GM18861 (cell line): ENCODE data around the gene CDCA5.

Experiments used
- ATAC-seq: cut with Tn5 transposase; IDR thresholded peaks from one replicate; pipeline ENCODE4 v1.9.1; 2021; ENCODE audit not compliant: unreplicated experiment

The CDCA5 gene

DNA sequence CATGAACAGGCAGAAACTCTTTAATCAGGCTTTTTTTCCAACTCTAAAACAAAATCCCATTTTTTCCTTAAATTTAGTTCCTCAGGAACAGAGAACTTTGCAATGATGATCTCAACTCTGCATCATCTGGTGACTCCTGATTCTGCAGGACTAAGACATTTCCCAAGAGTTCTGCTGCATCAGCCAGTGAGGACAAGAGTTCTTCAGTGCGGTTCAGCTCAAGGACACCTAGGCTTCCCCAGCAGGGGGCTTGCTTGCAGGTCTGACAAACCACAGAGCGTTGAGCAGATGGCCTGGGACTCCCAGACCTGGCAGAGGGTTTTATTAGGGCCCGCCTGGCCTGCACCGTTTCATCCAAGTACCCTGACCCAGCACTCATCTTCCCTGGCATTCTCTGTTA, 6.4 kb downstream of the CDCA5 start:
- no peak for ATAC-seq

DNA sequence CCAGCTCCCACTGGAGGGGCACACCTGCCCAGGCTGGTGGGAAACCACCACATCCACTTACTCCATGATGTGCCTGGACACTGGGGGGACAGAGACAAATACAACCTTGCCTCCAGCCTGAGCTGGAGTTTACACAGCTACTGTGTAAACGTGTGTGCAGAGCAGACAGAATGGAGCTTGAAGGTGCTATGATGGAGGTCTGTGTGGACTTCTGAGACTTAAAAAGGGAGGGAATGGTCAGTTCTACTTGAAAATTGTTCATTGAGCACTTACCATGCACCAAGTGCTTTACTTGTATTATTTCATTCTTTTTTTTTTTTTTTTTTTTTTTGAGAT, 11.2 kb downstream of the CDCA5 start:
- ATAC-seq = no peak

DNA sequence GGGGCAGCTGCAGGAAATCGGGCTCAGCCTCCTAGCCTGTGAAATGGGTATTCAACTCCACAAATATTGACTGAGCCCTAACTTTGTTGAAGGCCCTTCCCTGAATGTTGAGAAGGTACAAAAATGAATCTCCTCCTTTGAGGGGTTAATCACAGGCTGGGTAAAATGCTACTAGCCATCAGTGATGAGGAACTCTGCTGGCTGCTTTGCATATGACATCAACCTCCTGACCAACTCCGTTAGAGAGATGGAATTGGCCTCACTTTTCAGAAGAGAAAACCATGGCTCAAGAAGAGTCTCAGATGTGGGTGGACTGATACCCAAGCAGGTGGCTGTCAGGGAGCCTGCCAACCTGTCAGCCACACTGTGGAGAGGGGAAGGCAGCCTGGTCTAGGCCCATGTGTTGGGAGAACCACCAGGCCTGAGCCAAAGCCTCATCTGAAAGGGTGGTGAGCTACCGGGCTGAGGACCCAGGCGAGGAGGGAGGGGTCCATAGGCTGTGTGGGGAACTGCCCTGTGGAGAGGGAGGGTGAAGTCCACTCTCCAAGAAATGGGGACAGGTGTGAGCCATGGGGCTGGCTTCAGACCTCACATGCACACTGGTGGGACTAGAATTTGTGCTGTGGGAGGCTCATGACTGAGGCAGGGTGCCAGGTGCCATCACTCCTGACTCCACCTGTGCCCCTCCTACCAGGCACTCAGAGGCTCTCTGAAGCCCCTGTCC, 11.8 kb downstream of the CDCA5 start:
- ATAC-seq = no peak

DNA sequence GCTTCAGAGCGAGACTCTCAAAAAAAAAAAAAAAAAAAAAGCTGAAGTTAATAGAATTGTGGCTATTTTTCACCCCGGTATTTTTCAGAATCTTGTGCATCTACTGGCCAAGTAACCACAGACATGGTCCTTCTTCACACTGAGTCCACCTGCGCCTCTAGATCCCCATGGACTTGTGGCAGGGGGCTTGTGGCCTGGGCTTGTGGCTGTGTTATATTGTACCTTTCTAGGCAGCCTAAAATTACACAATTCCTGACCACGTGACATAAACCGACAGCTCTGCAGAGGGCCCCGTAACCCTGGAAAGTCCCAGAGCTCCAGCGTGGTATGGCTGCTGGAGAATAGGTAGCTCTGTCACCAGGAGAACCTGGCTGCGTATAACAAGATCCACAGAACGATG, 14.6 kb downstream of the CDCA5 start:
- ATAC-seq = no peak

DNA sequence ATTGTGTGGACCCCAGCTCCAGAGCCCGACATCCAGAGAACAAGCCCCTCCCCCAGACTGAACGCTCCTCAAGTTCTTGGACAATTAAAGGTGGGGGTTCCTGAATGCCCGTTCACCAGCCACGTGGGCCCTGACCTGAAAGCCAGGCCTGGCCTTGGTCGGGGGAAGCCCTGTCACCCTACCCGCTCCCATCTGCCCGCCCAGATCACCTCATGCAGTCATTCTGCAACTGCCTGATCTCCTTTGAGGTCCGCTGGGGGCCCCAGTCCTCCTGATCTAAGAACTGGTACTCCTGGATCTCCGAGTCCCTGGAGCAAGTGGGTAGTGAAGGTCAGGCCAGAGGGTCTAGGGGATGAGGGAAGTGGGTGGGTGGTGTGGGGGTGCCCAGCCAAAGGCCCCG, 16.4 kb downstream of the CDCA5 start:
- ATAC-seq = no peak

DNA sequence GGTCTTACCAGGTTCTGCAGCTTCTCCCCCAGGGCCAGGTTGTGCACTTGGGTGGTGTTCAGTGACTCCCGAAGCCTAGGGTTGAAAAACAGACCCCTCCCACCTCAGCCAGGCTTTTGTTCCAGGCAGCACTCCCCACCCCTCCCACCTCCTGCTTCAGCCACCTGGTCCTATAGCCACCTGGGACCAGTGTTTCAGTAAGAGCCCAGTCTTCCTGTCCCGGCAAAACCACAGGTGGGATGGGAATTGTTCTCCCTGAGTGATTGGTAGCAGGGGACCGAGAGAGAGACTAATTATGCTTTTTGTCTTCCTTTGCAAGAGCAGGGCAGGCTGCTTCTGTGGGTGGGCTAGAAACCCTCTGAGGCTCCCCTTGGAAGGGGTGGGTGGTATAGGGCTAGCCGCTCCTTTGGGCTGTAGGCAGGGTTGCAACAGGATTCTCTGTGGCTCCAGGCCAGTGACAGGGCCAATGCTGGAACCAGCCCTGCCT, 17.0 kb downstream of the CDCA5 start:
- ATAC-seq = no peak

DNA sequence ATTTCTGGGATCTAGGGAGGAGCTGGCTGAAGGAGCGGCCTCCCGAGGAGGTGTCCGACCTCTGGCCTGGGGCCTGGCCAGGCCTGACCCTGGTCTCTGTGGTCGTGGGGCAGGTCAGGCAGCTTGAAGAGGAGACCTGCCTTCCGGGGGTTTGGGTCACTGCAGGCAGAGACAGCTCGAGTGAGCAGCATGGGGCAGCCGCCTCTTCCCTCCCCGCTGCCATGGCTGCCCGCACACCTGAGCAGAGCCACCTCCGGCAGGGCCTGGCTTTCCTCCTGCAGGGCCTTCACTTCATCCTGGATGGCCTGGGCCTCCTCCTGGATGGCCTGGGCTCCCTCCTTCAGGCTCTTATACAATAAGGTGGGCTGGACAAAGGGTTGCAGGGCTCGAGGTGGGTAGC, 17.5 kb downstream of the CDCA5 start:
- ATAC-seq = no peak

DNA sequence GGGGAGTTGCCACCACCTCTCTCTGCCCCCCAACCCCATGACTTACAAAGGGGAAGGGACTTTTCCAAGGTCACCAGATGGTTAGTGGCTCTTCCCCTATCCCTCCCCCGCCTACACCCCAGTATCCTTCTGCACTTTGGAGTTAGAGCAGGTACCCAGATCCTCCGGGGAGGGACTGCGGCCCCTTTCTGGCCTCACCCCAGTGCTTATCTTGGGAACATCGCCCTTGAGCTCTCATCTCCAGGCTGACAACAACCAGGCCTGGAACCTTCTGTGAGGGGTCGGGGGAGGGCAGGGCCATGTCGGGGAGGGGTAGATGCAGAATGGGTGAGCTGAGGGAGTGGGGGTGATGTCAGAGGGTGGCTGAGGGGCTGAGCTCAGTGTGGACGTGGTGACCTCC, 18.0 kb downstream of the CDCA5 start:
- ATAC-seq = no peak

DNA sequence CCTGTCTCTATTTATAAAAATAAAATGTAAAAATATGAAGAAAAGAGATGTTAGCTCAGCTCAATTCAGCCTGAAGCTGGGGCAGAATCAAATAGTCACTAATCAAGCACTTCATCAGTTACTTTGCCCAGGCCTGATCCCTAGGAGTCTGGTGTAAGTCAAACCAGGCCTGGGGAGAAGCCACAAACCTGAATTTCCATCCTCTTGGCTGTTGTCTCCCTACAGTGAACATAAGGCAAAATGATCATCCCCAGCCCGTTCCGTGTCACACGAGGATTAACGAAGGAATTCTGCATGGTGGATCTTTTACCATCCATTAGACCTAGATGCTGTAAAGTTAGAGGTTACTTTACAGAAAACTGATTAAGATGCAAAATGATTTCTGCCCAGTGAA, 19.0 kb downstream of the CDCA5 start:
- no peak for ATAC-seq

DNA sequence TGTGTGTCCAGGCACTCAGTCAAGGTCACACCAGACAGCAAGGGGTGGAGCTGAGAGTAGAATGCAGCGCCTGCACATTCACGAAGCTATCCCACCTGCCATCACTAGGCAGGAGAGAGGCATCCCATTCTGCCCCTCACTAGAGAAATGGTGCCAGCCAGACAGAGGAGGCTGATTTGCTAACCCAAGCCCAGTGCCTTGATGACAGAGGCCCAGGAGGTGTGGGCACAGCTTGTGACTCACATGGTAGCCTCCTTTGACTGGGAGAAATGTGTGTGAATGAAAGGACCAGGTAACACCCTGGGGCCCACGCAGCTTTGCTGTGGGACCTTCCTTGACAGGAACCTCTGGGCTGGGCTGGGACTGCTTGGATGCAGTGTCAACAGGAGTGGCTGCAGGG, 20.3 kb downstream of the CDCA5 start:
- ATAC-seq = no peak

DNA sequence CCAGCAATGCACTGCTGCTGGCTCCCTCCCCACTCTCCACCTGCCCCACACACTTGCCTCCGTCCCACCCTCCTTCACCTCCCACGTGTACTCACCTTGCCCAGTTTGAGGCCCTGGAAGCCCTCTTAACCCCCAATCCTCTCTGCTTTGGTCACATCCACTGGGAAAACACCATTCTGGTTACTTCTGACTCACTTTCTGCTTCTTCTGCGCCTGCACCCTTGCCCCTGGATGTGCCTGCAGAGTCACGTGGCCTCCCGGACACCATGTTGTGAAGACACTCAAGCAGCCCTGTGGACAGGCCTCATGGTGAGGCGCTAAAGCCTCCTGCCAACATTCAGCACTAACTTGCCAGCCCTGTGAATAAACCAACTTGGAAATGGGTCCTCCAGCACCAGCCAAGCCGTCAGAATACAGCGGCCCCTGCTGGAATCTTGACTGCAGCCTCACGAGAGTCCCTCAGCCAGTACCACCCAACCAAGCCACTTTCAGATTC, 22.9 kb downstream of the CDCA5 start:
- ATAC-seq = no peak

DNA sequence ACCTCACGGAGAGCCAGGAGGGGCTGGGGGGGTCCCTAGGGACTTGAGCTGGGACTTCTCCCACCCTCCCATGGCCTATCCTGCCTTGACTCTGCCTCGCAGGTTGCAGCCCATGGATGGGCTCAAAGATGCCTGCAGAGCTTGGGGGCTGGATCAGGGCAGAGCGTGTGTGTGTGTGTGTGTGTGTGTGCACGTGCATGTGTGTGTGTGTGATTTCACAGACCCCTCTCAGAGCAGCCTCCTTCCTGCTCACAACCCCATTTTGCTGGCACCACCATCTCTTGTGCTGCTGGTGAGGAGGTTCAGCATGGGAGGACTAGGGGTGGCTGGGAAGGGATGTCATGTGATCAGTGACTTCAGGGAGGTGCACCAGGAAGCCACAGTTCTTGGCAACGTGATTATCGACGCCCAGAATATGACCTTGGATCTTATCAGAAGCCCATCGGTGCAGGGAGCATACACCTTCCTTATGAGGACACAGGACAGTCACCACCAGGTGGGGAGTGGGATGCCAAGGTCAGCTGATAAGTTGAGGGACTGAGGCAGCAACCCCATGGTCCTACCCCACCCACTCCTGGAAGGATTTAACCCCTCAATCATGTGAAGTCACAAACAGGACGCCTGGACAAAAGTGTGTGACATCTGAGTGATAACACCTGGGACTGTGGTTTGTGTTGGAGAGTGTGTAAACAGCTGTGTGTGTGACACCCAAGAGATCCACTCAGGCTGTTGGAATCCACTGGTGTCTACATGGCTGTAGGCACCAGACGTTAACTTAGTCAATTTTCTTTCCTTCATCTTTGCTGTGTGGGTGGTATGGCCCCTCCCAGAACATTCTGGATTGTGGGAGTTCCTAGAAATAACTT, 23.6 kb downstream of the CDCA5 start:
- no peak for ATAC-seq

DNA sequence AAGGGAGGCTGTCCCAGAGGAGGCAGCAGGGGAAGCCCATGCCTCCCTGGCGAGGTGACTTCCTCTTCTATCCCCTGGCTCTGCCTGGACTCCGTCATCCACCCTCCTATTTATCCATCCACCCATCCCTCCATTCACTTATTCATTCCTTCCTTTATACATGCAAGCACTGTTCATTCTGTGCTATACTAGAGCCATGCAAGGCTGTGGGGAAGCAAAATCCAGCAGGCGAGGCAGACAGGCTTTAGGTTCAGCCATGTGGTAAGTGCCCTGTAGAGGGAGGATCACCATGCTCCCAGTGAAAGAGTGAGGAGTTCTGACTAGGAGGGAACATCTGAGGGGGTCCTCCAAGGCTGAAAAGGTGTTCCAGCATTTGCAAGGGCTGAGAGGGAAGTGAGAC, 24.3 kb downstream of the CDCA5 start:
- ATAC-seq = no peak

DNA sequence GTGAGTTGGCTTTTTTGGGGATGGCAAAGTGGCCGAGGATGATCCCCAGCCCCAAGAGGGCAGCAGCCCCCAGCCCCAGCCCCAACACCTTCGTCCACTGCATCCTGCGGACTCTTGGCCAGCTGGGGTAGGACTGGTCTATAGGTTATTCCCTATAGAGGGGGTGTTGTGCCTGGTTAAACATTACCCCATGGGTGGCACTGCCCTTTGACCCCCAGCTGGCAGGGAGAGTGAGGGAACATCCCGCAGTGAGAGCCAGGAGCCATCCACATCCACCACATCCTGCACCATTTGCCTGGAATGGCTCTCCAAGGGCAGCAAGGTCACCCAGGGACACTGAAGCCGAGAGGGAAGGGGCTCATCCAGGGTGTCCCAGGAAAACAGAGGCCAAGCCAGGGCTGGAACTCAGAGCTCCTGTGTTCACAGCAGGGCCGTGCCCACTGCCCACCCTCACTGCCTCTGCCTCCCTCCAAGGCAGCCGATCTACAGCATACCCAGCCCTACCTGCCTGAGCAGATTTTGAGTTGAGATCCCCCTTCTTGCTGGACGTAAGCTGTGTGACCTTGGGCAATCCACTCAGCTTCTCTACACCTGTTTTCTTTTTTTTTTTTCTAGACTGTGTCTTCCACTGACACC, 25.3 kb downstream of the CDCA5 start, which contains the start of gene NAALADL1:
Gene NAALADL1 (minus strand): TSS at position 135 of the 636 bp plus-strand sequence. CDS start 32 bp downstream, at position 103.
- ATAC-seq = no peak

DNA sequence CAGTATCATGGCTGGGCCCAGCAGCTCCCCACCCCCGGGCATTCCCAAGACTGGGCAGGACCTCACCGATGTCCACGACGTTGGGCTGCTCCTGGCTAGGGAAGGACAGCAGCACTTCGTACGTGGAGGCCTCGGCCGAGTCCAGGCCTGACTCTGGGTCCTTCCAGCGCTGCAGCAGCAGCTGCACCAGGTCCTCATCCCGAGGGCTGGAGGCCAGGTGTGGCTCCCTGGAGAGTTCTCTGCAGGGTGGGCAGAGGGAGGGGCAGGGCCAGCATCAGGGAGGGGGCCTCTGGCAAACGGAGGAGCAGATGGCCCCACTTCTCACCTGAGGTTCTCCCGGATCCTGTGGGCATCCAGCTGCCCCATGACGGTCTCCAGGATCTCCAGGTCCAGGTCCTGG, 25.8 kb downstream of the CDCA5 start:
- no peak for ATAC-seq

DNA sequence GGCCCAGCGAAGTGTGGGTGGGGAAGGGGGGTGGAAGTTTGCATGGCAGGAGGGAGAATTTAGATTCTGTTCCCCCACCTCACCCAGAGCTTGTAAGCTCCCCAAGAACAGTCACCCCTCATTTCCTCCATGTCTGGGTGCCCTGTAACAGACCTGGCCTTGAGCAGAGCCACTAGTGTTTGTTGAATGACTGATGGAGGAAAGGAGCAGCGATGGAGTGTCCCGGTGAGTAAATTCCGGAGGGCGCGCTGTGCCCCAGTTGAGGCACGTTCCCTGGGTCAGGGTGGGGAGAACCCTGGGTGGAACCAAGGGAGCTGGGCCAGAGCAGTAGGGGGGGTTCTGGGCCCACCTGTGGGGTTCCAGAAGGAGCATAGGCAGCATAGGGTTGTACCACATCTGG, 26.3 kb downstream of the CDCA5 start:
- ATAC-seq = no peak

DNA sequence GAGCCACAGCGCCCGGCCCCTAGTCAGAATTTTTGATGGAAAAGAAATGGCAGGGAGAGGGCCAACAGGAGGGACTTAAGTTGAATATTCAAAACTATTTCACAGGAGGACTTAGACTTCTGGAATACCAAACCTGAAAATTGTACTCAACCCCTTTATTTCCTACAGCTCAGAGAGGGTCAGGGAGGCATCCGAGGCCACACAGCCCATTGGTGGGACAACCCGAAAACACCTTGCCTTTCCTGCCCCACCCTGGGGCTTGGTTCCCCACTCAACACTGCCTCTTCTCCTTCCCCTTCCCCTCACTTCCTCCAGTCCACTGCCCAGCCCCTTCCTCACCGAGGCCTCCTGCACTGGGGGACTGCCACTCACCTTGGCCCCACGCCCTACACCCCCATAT, 26.8 kb downstream of the CDCA5 start:
- no peak for ATAC-seq

DNA sequence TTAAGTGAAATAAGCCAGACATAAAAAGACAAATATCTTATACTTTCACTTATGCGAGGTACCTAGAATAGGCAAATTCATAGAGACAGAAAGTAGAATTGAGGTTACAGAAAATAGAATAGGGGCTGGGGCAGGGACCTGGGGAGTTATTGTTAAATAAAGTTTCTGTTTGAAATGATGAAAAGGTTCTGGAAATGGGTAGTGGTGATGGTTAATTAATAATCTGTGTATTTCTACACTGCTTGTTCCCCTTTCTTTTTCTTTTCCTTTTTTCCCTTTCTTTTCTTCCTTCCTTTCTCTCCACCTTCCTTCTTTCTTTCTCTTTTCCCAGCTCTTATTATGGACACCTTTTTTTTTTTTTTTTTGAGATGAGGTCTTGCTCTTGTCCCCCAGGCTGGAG, 28.3 kb downstream of the CDCA5 start:
- ATAC-seq = no peak

DNA sequence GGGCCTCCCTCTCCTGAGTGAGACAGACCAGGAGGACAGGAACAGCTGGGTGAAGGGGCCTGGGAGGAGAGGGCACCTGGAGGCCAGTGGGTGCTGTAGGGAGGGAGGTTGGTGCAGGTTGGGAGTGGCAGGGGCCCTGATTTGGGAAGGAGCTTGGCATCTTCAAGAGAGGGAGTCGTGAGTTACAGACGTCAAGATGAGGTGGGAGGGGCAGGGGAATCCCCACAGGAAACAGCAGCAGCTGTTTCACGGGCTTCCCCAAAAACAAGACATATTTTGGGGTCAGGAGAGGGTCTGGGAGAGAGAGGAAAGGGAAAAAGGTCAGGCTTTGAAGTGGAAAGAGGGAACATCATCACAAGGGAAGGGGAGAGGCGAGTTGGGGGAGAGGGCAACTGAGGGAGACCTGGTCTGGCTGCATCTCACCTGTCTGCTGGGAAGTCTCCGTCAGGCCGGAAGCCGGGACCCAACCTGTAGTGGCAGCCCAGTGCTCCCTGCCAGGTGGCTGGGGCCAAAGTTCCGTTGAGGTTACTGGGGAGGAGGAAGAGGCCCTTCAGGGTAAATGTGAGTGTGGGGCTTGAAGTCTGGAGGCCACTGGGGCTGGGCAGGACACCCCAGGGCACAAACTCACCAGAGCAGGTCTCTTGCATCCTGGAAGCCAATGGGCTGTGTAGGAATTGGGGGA, 29.9 kb downstream of the CDCA5 start:
- no peak for ATAC-seq

DNA sequence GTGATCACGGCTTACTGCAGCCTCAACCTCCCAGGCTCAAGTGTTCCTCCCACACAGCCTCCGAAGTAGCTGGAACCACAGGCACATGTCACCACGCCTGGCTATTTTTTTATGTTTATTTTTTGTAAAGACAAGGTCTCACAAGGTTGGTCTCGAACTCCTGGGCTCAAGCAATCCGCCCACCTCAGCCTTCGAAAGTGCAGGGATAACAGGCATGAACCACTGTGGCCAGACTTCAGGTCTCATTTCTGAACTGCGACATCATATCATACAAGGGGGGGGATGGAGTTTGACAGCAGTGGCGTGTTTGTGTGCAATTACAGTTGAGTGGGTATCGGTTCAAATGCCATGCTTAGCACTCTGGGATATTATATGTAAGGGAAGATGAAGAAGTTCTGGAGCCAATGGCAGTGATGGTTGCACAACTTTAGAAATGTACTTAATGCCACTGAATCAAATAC, 32.4 kb downstream of the CDCA5 start:
- no peak for ATAC-seq
